Measurements from ENCODE around the gene DVL1. TPM values are rescaled to one million over a fixed set of nuclear protein-coding genes. Genes with fewer than 3 reads are reported as not detected.

DVL1 gene
- total and polyA plus RNA-seq, 2 of the 13 experiments (the other 11 are each of a cell fraction or from before 2014, with no cell fraction given) = 30.8 to 60.4 TPM

DNA sequence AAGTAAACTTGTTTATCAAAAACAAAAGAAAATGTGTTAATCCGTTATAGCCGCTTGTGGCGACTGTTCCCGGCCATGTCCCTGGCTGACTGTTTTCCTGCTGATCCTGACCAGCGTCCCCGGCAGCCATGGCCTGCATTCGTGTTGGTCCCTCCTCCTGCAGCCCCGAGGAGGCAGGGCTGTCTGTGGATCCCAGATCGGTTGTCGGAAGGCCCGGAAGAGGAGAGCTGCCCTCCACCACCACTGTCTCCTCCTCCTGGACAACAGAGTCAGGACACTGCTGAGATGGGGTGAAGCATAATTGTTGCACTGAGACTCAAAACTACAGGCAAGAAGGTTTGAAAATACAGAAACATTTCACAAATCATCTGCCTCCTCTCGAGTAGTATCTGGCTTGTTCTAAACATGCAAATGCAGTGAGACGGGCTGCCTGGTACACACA, 12.8 kb upstream of the DVL1 start (continued):
- TF ChIP-seq ZNF20 (CRISPR knock-in tag; IDR thresholded peaks at IDR 0.05) (no peak), ZBTB1 (CRISPR knock-in tag; IDR thresholded peaks at IDR 0.05; ENCODE audit: borderline replicate concordance) (no peak), ZSCAN31 (CRISPR knock-in tag; IDR thresholded peaks at IDR 0.05; ENCODE audit: low read depth) (no peak), PAF1 (CRISPR knock-in tag; IDR thresholded peaks at IDR 0.05) (no peak), ZNF703 (CRISPR knock-in tag; IDR thresholded peaks at IDR 0.05; ENCODE audit: borderline replicate concordance) (no peak), ZNF605 (CRISPR knock-in tag; IDR thresholded peaks at IDR 0.05) (no peak), ZNF138 (CRISPR knock-in tag; IDR thresholded peaks at IDR 0.05; ENCODE audit: low read depth) (no peak), TOE1 (CRISPR knock-in tag; IDR thresholded peaks at IDR 0.05) (no peak), SP5 (CRISPR knock-in tag; IDR thresholded peaks at IDR 0.05; ENCODE audit: borderline replicate concordance, low read depth) (0 out of 2 replicates have a peak, but pooled peaks have one; percentile 22), MATR3 (CRISPR knock-in tag; IDR thresholded peaks at IDR 0.05) (no peak), ZNF101 (CRISPR knock-in tag; IDR thresholded peaks at IDR 0.05; ENCODE audit: borderline replicate concordance, low read depth) (no peak), YEATS2 (CRISPR knock-in tag; IDR thresholded peaks at IDR 0.05; ENCODE audit: borderline replicate concordance) (no peak), SNAPC2 (CRISPR knock-in tag; IDR thresholded peaks at IDR 0.05) (no peak), ZNF776 (CRISPR knock-in tag; IDR thresholded peaks at IDR 0.05) (no peak), ZNF136 (CRISPR knock-in tag; IDR thresholded peaks at IDR 0.05; ENCODE audit: low read depth) (no peak), ZNF747 (CRISPR knock-in tag; IDR thresholded peaks at IDR 0.05; ENCODE audit: borderline replicate concordance) (no peak), RARA (CRISPR knock-in tag; IDR thresholded peaks at IDR 0.05) (peak; percentile 13; the same call in 1 of the 2 replicates), ZNF205 (CRISPR knock-in tag; IDR thresholded peaks at IDR 0.05) (no peak)
- TF ChIP-seq, protein P1, sequence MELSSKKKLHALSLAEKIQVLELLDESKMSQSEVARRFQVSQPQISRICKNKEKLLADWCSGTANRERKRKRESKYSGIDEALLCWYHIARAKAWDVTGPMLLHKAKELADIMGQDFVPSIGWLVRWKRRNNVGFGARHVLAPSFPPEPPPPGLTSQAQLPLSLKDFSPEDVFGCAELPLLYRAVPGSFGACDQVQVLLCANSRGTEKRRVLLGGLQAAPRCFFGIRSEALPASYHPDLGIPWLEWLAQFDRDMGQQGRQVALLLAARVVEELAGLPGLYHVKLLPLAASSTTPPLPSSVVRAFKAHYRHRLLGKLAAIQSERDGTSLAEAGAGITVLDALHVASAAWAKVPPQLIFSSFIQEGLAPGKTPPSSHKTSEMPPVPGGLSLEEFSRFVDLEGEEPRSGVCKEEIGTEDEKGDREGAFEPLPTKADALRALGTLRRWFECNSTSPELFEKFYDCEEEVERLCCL (CRISPR knock-in tag; IDR thresholded peaks at IDR 0.05; ENCODE audit: borderline replicate concordance) = no peak
- TF ChIP-seq, protein P2, sequence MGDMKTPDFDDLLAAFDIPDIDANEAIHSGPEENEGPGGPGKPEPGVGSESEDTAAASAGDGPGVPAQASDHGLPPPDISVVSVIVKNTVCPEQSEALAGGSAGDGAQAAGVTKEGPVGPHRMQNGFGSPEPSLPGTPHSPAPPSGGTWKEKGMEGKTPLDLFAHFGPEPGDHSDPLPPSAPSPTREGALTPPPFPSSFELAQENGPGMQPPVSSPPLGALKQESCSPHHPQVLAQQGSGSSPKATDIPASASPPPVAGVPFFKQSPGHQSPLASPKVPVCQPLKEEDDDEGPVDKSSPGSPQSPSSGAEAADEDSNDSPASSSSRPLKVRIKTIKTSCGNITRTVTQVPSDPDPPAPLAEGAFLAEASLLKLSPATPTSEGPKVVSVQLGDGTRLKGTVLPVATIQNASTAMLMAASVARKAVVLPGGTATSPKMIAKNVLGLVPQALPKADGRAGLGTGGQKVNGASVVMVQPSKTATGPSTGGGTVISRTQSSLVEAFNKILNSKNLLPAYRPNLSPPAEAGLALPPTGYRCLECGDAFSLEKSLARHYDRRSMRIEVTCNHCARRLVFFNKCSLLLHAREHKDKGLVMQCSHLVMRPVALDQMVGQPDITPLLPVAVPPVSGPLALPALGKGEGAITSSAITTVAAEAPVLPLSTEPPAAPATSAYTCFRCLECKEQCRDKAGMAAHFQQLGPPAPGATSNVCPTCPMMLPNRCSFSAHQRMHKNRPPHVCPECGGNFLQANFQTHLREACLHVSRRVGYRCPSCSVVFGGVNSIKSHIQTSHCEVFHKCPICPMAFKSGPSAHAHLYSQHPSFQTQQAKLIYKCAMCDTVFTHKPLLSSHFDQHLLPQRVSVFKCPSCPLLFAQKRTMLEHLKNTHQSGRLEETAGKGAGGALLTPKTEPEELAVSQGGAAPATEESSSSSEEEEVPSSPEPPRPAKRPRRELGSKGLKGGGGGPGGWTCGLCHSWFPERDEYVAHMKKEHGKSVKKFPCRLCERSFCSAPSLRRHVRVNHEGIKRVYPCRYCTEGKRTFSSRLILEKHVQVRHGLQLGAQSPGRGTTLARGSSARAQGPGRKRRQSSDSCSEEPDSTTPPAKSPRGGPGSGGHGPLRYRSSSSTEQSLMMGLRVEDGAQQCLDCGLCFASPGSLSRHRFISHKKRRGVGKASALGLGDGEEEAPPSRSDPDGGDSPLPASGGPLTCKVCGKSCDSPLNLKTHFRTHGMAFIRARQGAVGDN (CRISPR knock-in tag; IDR thresholded peaks at IDR 0.05) = peak; percentile 65
- TF ChIP-seq, protein P3, sequence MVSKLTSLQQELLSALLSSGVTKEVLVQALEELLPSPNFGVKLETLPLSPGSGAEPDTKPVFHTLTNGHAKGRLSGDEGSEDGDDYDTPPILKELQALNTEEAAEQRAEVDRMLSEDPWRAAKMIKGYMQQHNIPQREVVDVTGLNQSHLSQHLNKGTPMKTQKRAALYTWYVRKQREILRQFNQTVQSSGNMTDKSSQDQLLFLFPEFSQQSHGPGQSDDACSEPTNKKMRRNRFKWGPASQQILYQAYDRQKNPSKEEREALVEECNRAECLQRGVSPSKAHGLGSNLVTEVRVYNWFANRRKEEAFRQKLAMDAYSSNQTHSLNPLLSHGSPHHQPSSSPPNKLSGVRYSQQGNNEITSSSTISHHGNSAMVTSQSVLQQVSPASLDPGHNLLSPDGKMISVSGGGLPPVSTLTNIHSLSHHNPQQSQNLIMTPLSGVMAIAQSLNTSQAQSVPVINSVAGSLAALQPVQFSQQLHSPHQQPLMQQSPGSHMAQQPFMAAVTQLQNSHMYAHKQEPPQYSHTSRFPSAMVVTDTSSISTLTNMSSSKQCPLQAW (CRISPR knock-in tag; IDR thresholded peaks at IDR 0.05) = 0 out of 2 replicates have a peak, but pooled peaks have one; percentile 32
- TF ChIP-seq, protein P4, sequence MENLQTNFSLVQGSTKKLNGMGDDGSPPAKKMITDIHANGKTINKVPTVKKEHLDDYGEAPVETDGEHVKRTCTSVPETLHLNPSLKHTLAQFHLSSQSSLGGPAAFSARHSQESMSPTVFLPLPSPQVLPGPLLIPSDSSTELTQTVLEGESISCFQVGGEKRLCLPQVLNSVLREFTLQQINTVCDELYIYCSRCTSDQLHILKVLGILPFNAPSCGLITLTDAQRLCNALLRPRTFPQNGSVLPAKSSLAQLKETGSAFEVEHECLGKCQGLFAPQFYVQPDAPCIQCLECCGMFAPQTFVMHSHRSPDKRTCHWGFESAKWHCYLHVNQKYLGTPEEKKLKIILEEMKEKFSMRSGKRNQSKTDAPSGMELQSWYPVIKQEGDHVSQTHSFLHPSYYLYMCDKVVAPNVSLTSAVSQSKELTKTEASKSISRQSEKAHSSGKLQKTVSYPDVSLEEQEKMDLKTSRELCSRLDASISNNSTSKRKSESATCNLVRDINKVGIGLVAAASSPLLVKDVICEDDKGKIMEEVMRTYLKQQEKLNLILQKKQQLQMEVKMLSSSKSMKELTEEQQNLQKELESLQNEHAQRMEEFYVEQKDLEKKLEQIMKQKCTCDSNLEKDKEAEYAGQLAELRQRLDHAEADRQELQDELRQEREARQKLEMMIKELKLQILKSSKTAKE (CRISPR knock-in tag; IDR thresholded peaks at IDR 0.05; ENCODE audit: borderline replicate concordance) = peak; percentile 55; the same call in 1 of the 2 replicates

Data from HepG2 (cell line).